GM13977 (cell line): ENCODE results near the gene MYOF.
A peak's percentile ranks its signal among the peaks of the same experiment; 100 is the strongest.

ENCODE experiments used
- DNase-seq: peaks from one replicate; pipeline ENCODE4 v3.0.0; 2012; ENCODE audit warnings: low spot score
- CTCF ChIP-seq: IDR thresholded peaks from 2 replicates; pipeline ENCODE4 v1.5.1; 2012; ENCODE audit warnings: mild to moderate bottlenecking, control low read depth; ENCODE audit not compliant: insufficient read depth; ENCODE audit errors: extremely low read depth, missing control alignments
- in situ Hi-C: fragments of 300-500 bp; cut with MboI; formaldehyde crosslinking; loops from one replicate; pipeline ENCODE4 v1.12.0; 2022; ENCODE audit warnings: low sequenced_read_pairs, low pct_unique_long_range_greater_than_20kb, mixed read lengths, inconsistent platforms; ENCODE audit not compliant: unreplicated experiment

The MYOF gene

GRCh38 chr10:93496322-93497041, 14.3 kb upstream of the MYOF start, which contains the start of gene CEP55:
Gene CEP55, plus strand, starts transcription at chr10:93496612. Its CDS starts 3,440 bp downstream, at chr10:93500052.
- no peak for TF ChIP-seq CTCF
- DNase-seq = peak; percentile 93
- in situ Hi-C loops = loop anchor here (25.0 kb wide), 1 partner anchor 409 kb away; no protein-coding TSS in a partner anchor

- no peak for DNase-seq
- in situ Hi-C loops = loop anchor here (25.0 kb wide), 1 partner anchor 408 kb away; no protein-coding TSS in a partner anchor
- no peak for TF ChIP-seq CTCF
These were observed 13.7 kb upstream of the MYOF start for GRCh38 chr10:93495654-93496321.

- in situ Hi-C loops = loop anchor here (25.0 kb wide), 1 partner anchor 407 kb away; no protein-coding TSS in a partner anchor
- no peak for DNase-seq
- no peak for TF ChIP-seq CTCF
These were observed 12.4 kb upstream of the MYOF start for GRCh38 chr10:93494494-93494893.

GRCh38 chr10:93493162-93493561, 11.0 kb upstream of the MYOF start:
- in situ Hi-C loops = loop anchor here (25.0 kb wide), 1 partner anchor 406 kb away; no protein-coding TSS in a partner anchor

GRCh38 chr10:93491602-93492121, 9.5 kb upstream of the MYOF start:
- no peak for TF ChIP-seq CTCF
- no peak for DNase-seq
- in situ Hi-C loops = loop anchor here (25.0 kb wide), 1 partner anchor 404 kb away; no protein-coding TSS in a partner anchor

More at GRCh38 chr10:93493162-93493561, 11.0 kb upstream of the MYOF start:
- no peak for DNase-seq
- no peak for TF ChIP-seq CTCF

GRCh38 chr10:93488956-93489528, 6.9 kb upstream of the MYOF start:
- in situ Hi-C loops = loop anchor here (25.0 kb wide), 1 partner anchor 402 kb away; no protein-coding TSS in a partner anchor
- DNase-seq = no peak
- TF ChIP-seq CTCF = no peak
